ENCODE data around the gene ACTG2.

DNA sequence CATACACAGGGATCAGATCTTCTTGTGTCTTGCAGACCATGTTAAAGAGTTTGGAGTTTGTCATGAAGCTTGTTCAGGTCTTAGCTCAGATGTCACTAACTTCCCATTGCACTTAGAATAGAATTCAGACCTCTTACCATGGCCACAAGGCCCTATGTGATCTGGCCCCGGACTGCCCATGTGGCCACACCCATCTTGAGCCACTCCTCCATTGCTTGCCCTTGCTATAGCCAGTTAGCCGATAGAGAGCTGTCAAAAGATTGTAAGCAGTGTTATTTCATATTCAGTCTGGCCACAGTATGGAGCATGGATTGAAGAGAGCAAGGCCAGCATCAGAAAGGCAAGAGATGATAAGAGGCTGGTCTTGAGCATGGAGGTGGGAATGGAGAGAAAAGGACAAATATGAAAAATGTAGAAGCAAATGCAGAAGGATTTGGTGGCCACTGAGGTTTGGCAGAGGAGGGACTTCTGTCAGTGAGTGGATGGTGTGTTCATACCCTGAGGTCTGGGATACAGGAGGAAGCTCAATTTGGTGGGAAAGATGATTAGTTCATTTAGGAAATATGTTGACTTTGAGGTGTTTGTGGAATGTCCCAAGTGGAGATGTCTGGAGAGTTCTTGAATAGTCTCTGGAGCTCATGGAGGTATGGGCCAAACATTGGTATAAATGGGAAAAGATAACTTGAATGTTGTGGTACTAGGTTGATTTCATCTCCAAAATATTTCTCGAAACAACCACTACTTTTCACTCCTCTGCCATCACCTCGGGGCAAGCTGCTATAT, 44.5 kb downstream of the ACTG2 start:
- TF ChIP-seq, protein P1, sequence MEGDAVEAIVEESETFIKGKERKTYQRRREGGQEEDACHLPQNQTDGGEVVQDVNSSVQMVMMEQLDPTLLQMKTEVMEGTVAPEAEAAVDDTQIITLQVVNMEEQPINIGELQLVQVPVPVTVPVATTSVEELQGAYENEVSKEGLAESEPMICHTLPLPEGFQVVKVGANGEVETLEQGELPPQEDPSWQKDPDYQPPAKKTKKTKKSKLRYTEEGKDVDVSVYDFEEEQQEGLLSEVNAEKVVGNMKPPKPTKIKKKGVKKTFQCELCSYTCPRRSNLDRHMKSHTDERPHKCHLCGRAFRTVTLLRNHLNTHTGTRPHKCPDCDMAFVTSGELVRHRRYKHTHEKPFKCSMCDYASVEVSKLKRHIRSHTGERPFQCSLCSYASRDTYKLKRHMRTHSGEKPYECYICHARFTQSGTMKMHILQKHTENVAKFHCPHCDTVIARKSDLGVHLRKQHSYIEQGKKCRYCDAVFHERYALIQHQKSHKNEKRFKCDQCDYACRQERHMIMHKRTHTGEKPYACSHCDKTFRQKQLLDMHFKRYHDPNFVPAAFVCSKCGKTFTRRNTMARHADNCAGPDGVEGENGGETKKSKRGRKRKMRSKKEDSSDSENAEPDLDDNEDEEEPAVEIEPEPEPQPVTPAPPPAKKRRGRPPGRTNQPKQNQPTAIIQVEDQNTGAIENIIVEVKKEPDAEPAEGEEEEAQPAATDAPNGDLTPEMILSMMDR (IDR thresholded peaks at IDR 0.05): no peak
- TF ChIP-seq POLR2AphosphoS5 (IDR thresholded peaks at IDR 0.05): no peak
- no peak for TF ChIP-seq POLR2A (IDR thresholded peaks at IDR 0.05)
- no peak for TF ChIP-seq EP300 (IDR thresholded peaks at IDR 0.05)

Data from gastroesophageal sphincter (tissue), 3 donors.